ENCODE data around the gene SP8.

GRCh38 chr7:20795881-20796280, 9.2 kb upstream of the SP8 start:
- TF ChIP-seq EZH2 (IDR thresholded peaks at IDR 0.05; ENCODE audit: insufficient read depth, poor library complexity, severe bottlenecking) (no peak), EZH2phosphoT487 (IDR thresholded peaks at IDR 0.05; ENCODE audit: insufficient read depth, low read depth) (no peak)

Measured in GM23248 (cell line).